ENCODE results near the gene ACO1.

The ACO1 gene

DNA sequence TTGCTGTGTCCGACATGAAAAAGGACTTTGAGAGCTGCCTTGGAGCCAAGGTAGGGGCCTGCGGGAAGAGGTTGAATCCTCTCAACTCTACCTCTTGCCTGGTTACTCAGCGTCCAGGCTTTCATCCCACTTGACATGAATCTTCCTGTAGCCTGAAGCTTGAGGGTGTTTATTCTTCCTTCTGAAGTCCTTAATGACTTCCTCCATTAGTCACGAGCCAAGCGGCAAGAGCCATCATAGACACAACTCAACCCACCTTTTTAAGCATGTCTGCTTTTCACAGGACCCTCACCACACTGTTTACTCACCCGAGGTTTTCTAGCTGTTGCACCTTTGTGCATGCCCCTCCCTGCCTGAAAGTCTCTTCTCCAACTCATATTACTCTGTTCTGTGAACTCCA, 40.2 kb downstream of the ACO1 start:
- Histone ChIP-seq H4K8ac (ENCODE audit: low read depth, low read length) (no peak overlapping the region), H3K4me2 (ENCODE audit: low read length) (no peak overlapping the region), H3K4me1 (ENCODE audit: control insufficient read depth, low read depth, low read length) (no peaks in the 10 kb centered on the region), H3K79me1 (ENCODE audit: low read length) (no peaks in the 10 kb centered on the region), H3K27ac (ENCODE audit: low read depth, low read length) (no peak overlapping the region), H3K9ac (ENCODE audit: low read length) (no peak overlapping the region), H2BK5ac (ENCODE audit: low read length) (no peak overlapping the region), H3K23ac (ENCODE audit: low read length) (no peak overlapping the region), H3K56ac (ENCODE audit: low read length) (no peak overlapping the region), H4K5ac (ENCODE audit: low read length) (no peak overlapping the region), H2BK120ac (ENCODE audit: low read depth, low read length) (no peak overlapping the region), H3K36me3 (ENCODE audit: control insufficient read depth, insufficient read depth, low read length) (peaks cover 2% of the 10 kb centered on the region), H3K4ac (ENCODE audit: low read depth, low read length) (no peak overlapping the region), H2BK15ac (replicated peaks; ENCODE audit: low read depth) (no peak overlapping the region), H2AK5ac (ENCODE audit: low read length) (no peak overlapping the region), H3K79me2 (ENCODE audit: control insufficient read depth, insufficient read depth, low read length) (no peaks in the 10 kb centered on the region), H3K18ac (ENCODE audit: low read length) (no peak overlapping the region), H3K27me3 (ENCODE audit: insufficient read depth, low read length, poor library complexity) (no peaks in the 10 kb centered on the region), H3K4me3 (ENCODE audit: low read length) (no peak overlapping the region)
- no CpG with 5 or more reads among the region's 6 CpGs for WGBS (ENCODE audit: extremely low coverage, insufficient coverage, low lambda C conversion rate)
- DNase-seq = no peak

- no peak overlapping the region for H4K8ac ChIP-seq (ENCODE audit: low read depth, low read length)
- H3K36me3 ChIP-seq (ENCODE audit: control insufficient read depth, insufficient read depth, low read length) = peaks cover 2% of the 10 kb centered on the region
- H3K4me1 ChIP-seq (ENCODE audit: control insufficient read depth, low read depth, low read length) = no peaks in the 10 kb centered on the region
- no peak overlapping the region for H3K4me2 ChIP-seq (ENCODE audit: low read length)
- H3K27me3 ChIP-seq (ENCODE audit: insufficient read depth, low read length, poor library complexity) = no peaks in the 10 kb centered on the region
- no peak overlapping the region for H2BK120ac ChIP-seq (ENCODE audit: low read depth, low read length)
- H2BK15ac ChIP-seq (replicated peaks; ENCODE audit: low read depth) = no peak overlapping the region
- H3K4ac ChIP-seq (ENCODE audit: low read depth, low read length) = no peak overlapping the region
- no peaks in the 10 kb centered on the region for H3K79me2 ChIP-seq (ENCODE audit: control insufficient read depth, insufficient read depth, low read length)
- WGBS (ENCODE audit: extremely low coverage, insufficient coverage, low lambda C conversion rate) = no CpG with 5 or more reads among the region's 7 CpGs
- no peak overlapping the region for H2AK5ac ChIP-seq (ENCODE audit: low read length)
- H3K9ac ChIP-seq (ENCODE audit: low read length) = no peak overlapping the region
- no peak overlapping the region for H3K27ac ChIP-seq (ENCODE audit: low read depth, low read length)
- H3K18ac ChIP-seq (ENCODE audit: low read length) = no peak overlapping the region
- no peak overlapping the region for H4K5ac ChIP-seq (ENCODE audit: low read length)
- no peak overlapping the region for H3K56ac ChIP-seq (ENCODE audit: low read length)
- H3K4me3 ChIP-seq (ENCODE audit: low read length) = no peak overlapping the region
- no peaks in the 10 kb centered on the region for H3K79me1 ChIP-seq (ENCODE audit: low read length)
- no peak for DNase-seq
- H2BK5ac ChIP-seq (ENCODE audit: low read length) = no peak overlapping the region
- no peak overlapping the region for H3K23ac ChIP-seq (ENCODE audit: low read length)
These were observed 42.0 kb downstream of the ACO1 start for GRCh38 chr9:32426278-32426939.

GRCh38 chr9:32427111-32427873, 42.8 kb downstream of the ACO1 start:
- peak; percentile 28 for DNase-seq
- Histone ChIP-seq H3K4ac (ENCODE audit: low read depth, low read length) (no peak overlapping the region), H3K79me1 (ENCODE audit: low read length) (no peaks in the 10 kb centered on the region), H3K4me3 (ENCODE audit: low read length) (no peak overlapping the region), H3K56ac (ENCODE audit: low read length) (no peak overlapping the region), H4K8ac (ENCODE audit: low read depth, low read length) (no peak overlapping the region), H3K4me1 (ENCODE audit: control insufficient read depth, low read depth, low read length) (no peaks in the 10 kb centered on the region), H3K23ac (ENCODE audit: low read length) (no peak overlapping the region), H3K18ac (ENCODE audit: low read length) (no peak overlapping the region), H2AK5ac (ENCODE audit: low read length) (no peak overlapping the region), H3K9ac (ENCODE audit: low read length) (no peak overlapping the region), H2BK120ac (ENCODE audit: low read depth, low read length) (no peak overlapping the region), H2BK15ac (replicated peaks; ENCODE audit: low read depth) (no peak overlapping the region), H3K4me2 (ENCODE audit: low read length) (no peak overlapping the region), H3K79me2 (ENCODE audit: control insufficient read depth, insufficient read depth, low read length) (no peaks in the 10 kb centered on the region), H3K36me3 (ENCODE audit: control insufficient read depth, insufficient read depth, low read length) (peaks cover 2% of the 10 kb centered on the region), H4K5ac (ENCODE audit: low read length) (no peak overlapping the region), H3K27ac (ENCODE audit: low read depth, low read length) (no peak overlapping the region), H2BK5ac (ENCODE audit: low read length) (no peak overlapping the region), H3K27me3 (ENCODE audit: insufficient read depth, low read length, poor library complexity) (no peaks in the 10 kb centered on the region)
- no CpG with 5 or more reads among the region's 8 CpGs for WGBS (ENCODE audit: extremely low coverage, insufficient coverage, low lambda C conversion rate)

DNA sequence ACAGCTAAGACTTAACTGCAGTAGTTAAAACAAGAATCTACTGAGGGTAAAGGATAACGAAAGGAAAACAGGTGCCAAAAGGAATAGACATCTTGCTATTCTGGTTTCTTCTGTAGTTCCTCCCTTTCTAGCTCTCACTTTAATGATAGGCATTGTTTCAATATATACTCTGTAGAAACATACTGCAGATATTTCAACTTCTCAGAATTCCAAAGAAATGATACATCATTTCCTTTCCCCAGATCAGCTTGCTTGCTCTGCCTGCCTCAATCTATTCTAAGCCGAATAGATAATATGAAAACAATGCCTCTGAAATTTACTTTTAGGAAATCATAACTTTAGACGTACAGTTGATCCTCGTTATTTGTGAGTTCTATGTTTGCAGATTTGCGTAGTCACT, 46.3 kb downstream of the ACO1 start:
- no peak overlapping the region for H2AK5ac ChIP-seq (ENCODE audit: low read length)
- no peak overlapping the region for H3K18ac ChIP-seq (ENCODE audit: low read length)
- H3K79me1 ChIP-seq (ENCODE audit: low read length) = no peaks in the 10 kb centered on the region
- H4K5ac ChIP-seq (ENCODE audit: low read length) = no peak overlapping the region
- H3K56ac ChIP-seq (ENCODE audit: low read length) = no peak overlapping the region
- peaks cover 2% of the 10 kb centered on the region for H3K36me3 ChIP-seq (ENCODE audit: control insufficient read depth, insufficient read depth, low read length)
- no peak overlapping the region for H2BK5ac ChIP-seq (ENCODE audit: low read length)
- no peak overlapping the region for H4K8ac ChIP-seq (ENCODE audit: low read depth, low read length)
- no peak overlapping the region for H2BK15ac ChIP-seq (replicated peaks; ENCODE audit: low read depth)
- H3K4me2 ChIP-seq (ENCODE audit: low read length) = no peak overlapping the region
- H3K4me3 ChIP-seq (ENCODE audit: low read length) = no peak overlapping the region
- WGBS (ENCODE audit: extremely low coverage, insufficient coverage, low lambda C conversion rate) = no CpG with 5 or more reads among the region's 5 CpGs
- no peaks in the 10 kb centered on the region for H3K27me3 ChIP-seq (ENCODE audit: insufficient read depth, low read length, poor library complexity)
- no peaks in the 10 kb centered on the region for H3K4me1 ChIP-seq (ENCODE audit: control insufficient read depth, low read depth, low read length)
- H3K79me2 ChIP-seq (ENCODE audit: control insufficient read depth, insufficient read depth, low read length) = no peaks in the 10 kb centered on the region
- H3K27ac ChIP-seq (ENCODE audit: low read depth, low read length) = no peak overlapping the region
- no peak overlapping the region for H3K9ac ChIP-seq (ENCODE audit: low read length)
- no peak for DNase-seq
- H2BK120ac ChIP-seq (ENCODE audit: low read depth, low read length) = no peak overlapping the region
- H3K4ac ChIP-seq (ENCODE audit: low read depth, low read length) = no peak overlapping the region
- no peak overlapping the region for H3K23ac ChIP-seq (ENCODE audit: low read length)

DNA sequence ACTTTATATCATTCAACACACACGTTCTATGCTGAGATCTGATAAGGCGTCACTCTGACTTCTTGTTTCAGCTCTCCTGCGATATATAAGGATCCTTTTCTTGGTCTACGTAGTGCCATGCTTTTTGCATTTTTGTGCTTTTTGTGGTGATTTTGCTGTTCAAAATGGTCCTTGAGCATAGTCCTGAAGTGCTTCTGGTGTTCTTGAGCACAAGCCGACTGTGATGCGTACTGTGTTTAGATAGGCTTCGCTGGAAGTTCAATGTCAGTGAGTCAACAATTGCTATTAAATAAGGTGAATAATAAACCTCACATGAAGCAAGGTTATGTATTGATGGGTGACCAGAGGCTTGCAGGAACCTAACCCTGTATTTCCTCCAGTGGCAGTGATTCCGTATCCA, 46.8 kb downstream of the ACO1 start:
- Histone ChIP-seq H3K4ac (ENCODE audit: low read depth, low read length) (no peak overlapping the region), H3K18ac (ENCODE audit: low read length) (no peak overlapping the region), H3K4me2 (ENCODE audit: low read length) (no peak overlapping the region), H4K8ac (ENCODE audit: low read depth, low read length) (no peak overlapping the region), H3K56ac (ENCODE audit: low read length) (no peak overlapping the region), H2BK5ac (ENCODE audit: low read length) (no peak overlapping the region), H3K27ac (ENCODE audit: low read depth, low read length) (no peak overlapping the region), H2BK15ac (replicated peaks; ENCODE audit: low read depth) (no peak overlapping the region), H3K4me1 (ENCODE audit: control insufficient read depth, low read depth, low read length) (no peaks in the 10 kb centered on the region), H3K23ac (ENCODE audit: low read length) (no peak overlapping the region), H3K36me3 (ENCODE audit: control insufficient read depth, insufficient read depth, low read length) (peaks cover 2% of the 10 kb centered on the region), H3K9ac (ENCODE audit: low read length) (no peak overlapping the region), H4K5ac (ENCODE audit: low read length) (no peak overlapping the region), H2AK5ac (ENCODE audit: low read length) (no peak overlapping the region), H3K4me3 (ENCODE audit: low read length) (no peak overlapping the region), H3K27me3 (ENCODE audit: insufficient read depth, low read length, poor library complexity) (no peaks in the 10 kb centered on the region), H3K79me1 (ENCODE audit: low read length) (no peaks in the 10 kb centered on the region), H2BK120ac (ENCODE audit: low read depth, low read length) (no peak overlapping the region), H3K79me2 (ENCODE audit: control insufficient read depth, insufficient read depth, low read length) (no peaks in the 10 kb centered on the region)
- no peak for DNase-seq
- WGBS (ENCODE audit: extremely low coverage, insufficient coverage, low lambda C conversion rate) = no CpG with 5 or more reads among the region's 8 CpGs
